A549 (cell line): Measurements from ENCODE around the gene NFIA. TPM values are rescaled to one million over a fixed set of nuclear protein-coding genes. Genes with fewer than 3 reads are reported as not detected.

Experiments used
- ATAC-seq, 2 experiments: fragments of 200-7000 bp in 1 of 2; fragments of >200 bp in 1 of 2; cut with Nextera tagmentation in 1 of 2; cut with Tn5 transposase in 1 of 2; 3 replicates each; pipeline versions ENCODE4 v1.8.0 to v1.9.1; 2018 to 2020; ENCODE audit warnings: mild to moderate bottlenecking in 1 of 2, moderate library complexity in 1 of 2
- CTCF ChIA-PET: fragments of 300-600 bp; sonication (Branson Sonifier 250); formaldehyde crosslinking; extraction: SDS; loops from one replicate; lab custom pipeline; 2021; ENCODE audit warnings: antibody characterized with exemption, inconsistent platforms; lab: Yijun Ruan, JAX
- POLR2A ChIA-PET: fragments of 350-600 bp; formaldehyde crosslinking; extraction: SDS; loops from one replicate; lab custom pipeline; 2021; ENCODE audit warnings: antibody characterized with exemption, inconsistent platforms; lab: Yijun Ruan, JAX
- DNase-seq, 2 experiments: peaks; one replicate each; pipeline versions ENCODE4 v3.0.0 to v3.0.0-alpha.2; 2011 to 2016; ENCODE audit warnings: low read depth in 1 of 2, low spot score in 1 of 2
- FAIRE-seq: peaks from 2 replicates; lab custom pipeline; 2011; peaks lifted over from hg19 to GRCh38; lab: Jason Lieb, UNC
- H3K27ac ChIP-seq, 2 experiments: fragments of >200 bp; sonication (Bioruptor Twin); formaldehyde crosslinking; 3 replicates each; pipeline ENCODE4 v1.5.1; 2016 to 2017
- H3K4me1 ChIP-seq: fragments of >200 bp; sonication (Bioruptor Twin); formaldehyde crosslinking; 3 replicates; pipeline ENCODE4 v1.6.1; 2016
- H3K4me2 ChIP-seq: fragments of >200 bp; sonication (Bioruptor Twin); formaldehyde crosslinking; 3 replicates; pipeline ENCODE4 v1.6.1; 2016
- H3K4me3 ChIP-seq: fragments of >200 bp; sonication (Bioruptor Twin); formaldehyde crosslinking; 3 replicates; pipeline ENCODE4 v1.5.1; 2016
- H3K9me3 ChIP-seq: fragments of >200 bp; sonication (Bioruptor Twin); formaldehyde crosslinking; 3 replicates; pipeline ENCODE4 v1.6.1; 2016
- BHLHE40 ChIP-seq: IDR thresholded peaks from 2 replicates; pipeline ENCODE4 v1.6.1; 2012; ENCODE audit warnings: low read depth, low read length, inconsistent platforms
- CEBPB ChIP-seq, 2 experiments: fragments of >200 bp in 1 of 2; sonication (Bioruptor Twin) in 1 of 2; formaldehyde crosslinking in 1 of 2; IDR thresholded peaks; 2 replicates each; pipeline ENCODE4 v1.6.1; 2012 to 2016
- CHD2 ChIP-seq: fragments of 150-350 bp; IDR thresholded peaks from 2 replicates; pipeline ENCODE4 v1.6.1; 2014; ENCODE audit warnings: low read length; ENCODE audit not compliant: partially characterized antibody
- EHF ChIP-seq: fragments of 250-450 bp; sonication (Bioruptor Pico); IDR thresholded peaks from 2 replicates; pipeline ENCODE4 v1.5.0; 2020; ENCODE audit warnings: mild to moderate bottlenecking
- EHMT2 ChIP-seq: fragments of 200-600 bp; sonication (generic); IDR thresholded peaks from 2 replicates; pipeline ENCODE4 v1.6.1; 2016; ENCODE audit warnings: antibody characterized with exemption, low read depth, mild to moderate bottlenecking, moderate library complexity
- FOXS1 ChIP-seq: fragments of 250-450 bp; sonication (Bioruptor Pico); IDR thresholded peaks from 2 replicates; pipeline ENCODE4 v1.5.0; 2020; ENCODE audit warnings: mild to moderate bottlenecking, moderate library complexity
- GATA3 ChIP-seq: IDR thresholded peaks from 2 replicates; pipeline ENCODE4 v1.6.1; 2012; ENCODE audit warnings: borderline replicate concordance
- HEYL ChIP-seq: fragments of 250-450 bp; sonication (Bioruptor Pico); IDR thresholded peaks from 2 replicates; pipeline ENCODE4 v1.8.0; 2021; ENCODE audit warnings: mild to moderate bottlenecking, moderate library complexity
- HOXA7 ChIP-seq: fragments of 250-450 bp; sonication (Bioruptor Pico); IDR thresholded peaks from 2 replicates; pipeline ENCODE4 v1.5.0; 2020; ENCODE audit warnings: mild to moderate bottlenecking, moderate library complexity
- JUN ChIP-seq, 2 experiments: fragments of >200 bp; sonication (Bioruptor Twin); formaldehyde crosslinking; IDR thresholded peaks; 2 replicates in 1 of 2; 3 replicates in 1 of 2; pipeline ENCODE4 v1.6.1; 2016 to 2017
- KDM5A ChIP-seq: fragments of 200-600 bp; sonication (generic); IDR thresholded peaks from 2 replicates; pipeline ENCODE4 v1.6.1; 2016; ENCODE audit warnings: antibody characterized with exemption, mild to moderate bottlenecking
- MYC ChIP-seq: IDR thresholded peaks from 2 replicates; pipeline ENCODE4 v1.6.1; 2012; ENCODE audit warnings: mild to moderate bottlenecking, inconsistent platforms, low read length, improper control_type of control experiment, borderline replicate concordance
- NFE2L2 ChIP-seq: fragments of 150-350 bp; conservative IDR thresholded peaks from 2 replicates; pipeline ENCODE4 v1.6.1; 2014; ENCODE audit warnings: low read length
- POLR2A ChIP-seq: IDR thresholded peaks from 2 replicates; pipeline ENCODE4 v1.6.1; 2012; ENCODE audit warnings: mild to moderate bottlenecking, low read length
- POLR2AphosphoS2 ChIP-seq: conservative IDR thresholded peaks from 2 replicates; pipeline ENCODE4 v1.6.1; 2012; ENCODE audit warnings: low read length, improper control_type of control experiment, inconsistent platforms
- RAD21 ChIP-seq, 2 experiments: fragments of >200 bp in 1 of 2; sonication (Bioruptor Twin) in 1 of 2; formaldehyde crosslinking in 1 of 2; IDR thresholded peaks in 1 of 2; conservative IDR thresholded peaks in 1 of 2; 2 replicates in 1 of 2; 3 replicates in 1 of 2; pipeline ENCODE4 v1.6.1; 2012 to 2018; ENCODE audit warnings: inconsistent platforms in 1 of 2
- RFX5 ChIP-seq: fragments of 450-650 bp; IDR thresholded peaks from 2 replicates; pipeline ENCODE4 v1.7.1; 2014; ENCODE audit warnings: antibody characterized with exemption, mild to moderate bottlenecking, moderate library complexity
- TFCP2L1 ChIP-seq: fragments of 250-450 bp; sonication (Bioruptor Pico); IDR thresholded peaks from 2 replicates; pipeline ENCODE4 v1.5.0; 2021; ENCODE audit warnings: mild to moderate bottlenecking
- TP53 ChIP-seq: fragments of 250-450 bp; sonication (Bioruptor Pico); IDR thresholded peaks from 2 replicates; pipeline ENCODE4 v1.5.0; 2021; ENCODE audit warnings: mild to moderate bottlenecking, moderate library complexity
- ZFP36 ChIP-seq: fragments of 450-650 bp; IDR thresholded peaks from 2 replicates; pipeline ENCODE4 v1.6.1; 2014; ENCODE audit warnings: borderline replicate concordance; ENCODE audit not compliant: partially characterized antibody
- ZSCAN20 ChIP-seq: fragments of 250-450 bp; sonication (Bioruptor Pico); IDR thresholded peaks from 2 replicates; pipeline ENCODE4 v1.8.0; 2022; ENCODE audit warnings: mild to moderate bottlenecking, moderate library complexity
- WGBS: methylation state at CpG from one replicate; pipeline ENCODE4 v1.1.6; 2017; ENCODE audit errors: missing lambda C conversion rate; 5-methylcytosine and 5-hydroxymethylcytosine counted together
- polyA plus RNA-seq, 4 experiments: library from polyadenylated mRNA; depleted of rRNA in 3 of 4; stranded (reverse); fragments of >200 nt; fragmentation: RNase III in 1 of 4; extraction: RNeasy Plus Mini Kit Qiagen cat#74134 plus additional on column Dnase treatment in 1 of 4; gene quantifications; 2 replicates in 3 of 4; 3 replicates in 1 of 4; pipeline ENCODE4 v1.2.3, GENCODE V29; 2011 to 2017
- TF ChIP-seq, protein P1 (sequence below): IDR thresholded peaks from 2 replicates; pipeline ENCODE4 v1.6.1; 2012
- TF ChIP-seq, protein P2 (sequence below): IDR thresholded peaks from 2 replicates; pipeline ENCODE4 v1.6.1; 2012
- TF ChIP-seq, protein P3 (sequence below): fragments of 200-600 bp; sonication (generic); IDR thresholded peaks from 2 replicates; pipeline ENCODE4 v1.6.1; 2016; ENCODE audit warnings: antibody characterized with exemption, mild to moderate bottlenecking, moderate library complexity
- TF ChIP-seq, protein P4 (sequence below): fragments of 150-350 bp; IDR thresholded peaks from 2 replicates; pipeline ENCODE4 v1.6.1; 2014; ENCODE audit warnings: low read depth, mild to moderate bottlenecking, low read length

NFIA gene
- polyA plus RNA-seq, 2 of the 4 experiments (the other 2 are of a cell fraction) = 6.5 to 25.8 TPM

DNA sequence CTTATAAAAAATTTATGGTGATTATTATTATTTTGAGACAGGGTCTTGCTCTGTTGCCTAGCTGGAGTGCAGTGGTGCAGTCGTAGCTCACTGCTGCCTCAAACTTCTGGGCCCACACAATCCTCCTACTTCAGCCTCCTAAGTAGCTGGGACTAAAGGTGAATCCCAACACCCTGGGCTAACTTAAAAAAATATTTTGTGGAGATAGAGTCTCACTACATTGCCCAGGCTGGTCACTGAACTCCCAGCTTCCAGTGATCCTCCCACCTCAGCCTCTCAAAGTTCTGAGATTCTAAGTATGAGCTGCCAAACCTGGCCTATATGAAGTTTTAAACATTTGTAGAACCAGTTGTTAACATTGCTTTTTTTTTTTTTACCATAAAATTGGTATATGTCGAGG is 18.2 kb downstream of the NFIA start:
- H3K9me3 ChIP-seq = no peaks in the 10 kb centered on the region
- 89% methylated on average over 2 of the region's 2 CpGs for WGBS
- no peak overlapping the region for H3K4me3 ChIP-seq
- ChIA-PET POLR2A (no interaction called here), CTCF (interaction anchor here (1.2 kb wide), 1 partner anchor 50 kb away, joined by 4 read pairs; no protein-coding TSS in a partner anchor)
- no peak for DNase-seq
- peaks cover 18% of the 10 kb centered on the region; the same call in 2 of the 3 replicates for H3K4me1 ChIP-seq
- ATAC-seq = no peak
- no peak overlapping the region for H3K27ac ChIP-seq
- H3K4me2 ChIP-seq = no peak overlapping the region
- TF ChIP-seq CHD2 (no peak), FOXS1 (CRISPR knock-in tag) (no peak), EHF (CRISPR knock-in tag) (no peak), CEBPB (IDR thresholded peaks at IDR 0.05) (no peak), TFCP2L1 (CRISPR knock-in tag) (no peak), HEYL (CRISPR knock-in tag) (no peak), ZFP36 (no peak), POLR2A (no peak), KDM5A (no peak), NFE2L2 (no peak), ZSCAN20 (CRISPR knock-in tag) (no peak), RFX5 (no peak), JUN (IDR thresholded peaks at IDR 0.05) (no peak), TP53 (CRISPR knock-in tag) (no peak), POLR2AphosphoS2 (no peak), EHMT2 (no peak)
- TF ChIP-seq, protein P1, sequence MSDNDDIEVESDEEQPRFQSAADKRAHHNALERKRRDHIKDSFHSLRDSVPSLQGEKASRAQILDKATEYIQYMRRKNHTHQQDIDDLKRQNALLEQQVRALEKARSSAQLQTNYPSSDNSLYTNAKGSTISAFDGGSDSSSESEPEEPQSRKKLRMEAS = no peak
- TF ChIP-seq, protein P2, sequence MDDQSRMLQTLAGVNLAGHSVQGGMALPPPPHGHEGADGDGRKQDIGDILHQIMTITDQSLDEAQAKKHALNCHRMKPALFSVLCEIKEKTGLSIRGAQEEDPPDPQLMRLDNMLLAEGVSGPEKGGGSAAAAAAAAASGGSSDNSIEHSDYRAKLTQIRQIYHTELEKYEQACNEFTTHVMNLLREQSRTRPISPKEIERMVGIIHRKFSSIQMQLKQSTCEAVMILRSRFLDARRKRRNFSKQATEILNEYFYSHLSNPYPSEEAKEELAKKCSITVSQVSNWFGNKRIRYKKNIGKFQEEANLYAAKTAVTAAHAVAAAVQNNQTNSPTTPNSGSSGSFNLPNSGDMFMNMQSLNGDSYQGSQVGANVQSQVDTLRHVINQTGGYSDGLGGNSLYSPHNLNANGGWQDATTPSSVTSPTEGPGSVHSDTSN = no peak
- TF ChIP-seq, protein P3, sequence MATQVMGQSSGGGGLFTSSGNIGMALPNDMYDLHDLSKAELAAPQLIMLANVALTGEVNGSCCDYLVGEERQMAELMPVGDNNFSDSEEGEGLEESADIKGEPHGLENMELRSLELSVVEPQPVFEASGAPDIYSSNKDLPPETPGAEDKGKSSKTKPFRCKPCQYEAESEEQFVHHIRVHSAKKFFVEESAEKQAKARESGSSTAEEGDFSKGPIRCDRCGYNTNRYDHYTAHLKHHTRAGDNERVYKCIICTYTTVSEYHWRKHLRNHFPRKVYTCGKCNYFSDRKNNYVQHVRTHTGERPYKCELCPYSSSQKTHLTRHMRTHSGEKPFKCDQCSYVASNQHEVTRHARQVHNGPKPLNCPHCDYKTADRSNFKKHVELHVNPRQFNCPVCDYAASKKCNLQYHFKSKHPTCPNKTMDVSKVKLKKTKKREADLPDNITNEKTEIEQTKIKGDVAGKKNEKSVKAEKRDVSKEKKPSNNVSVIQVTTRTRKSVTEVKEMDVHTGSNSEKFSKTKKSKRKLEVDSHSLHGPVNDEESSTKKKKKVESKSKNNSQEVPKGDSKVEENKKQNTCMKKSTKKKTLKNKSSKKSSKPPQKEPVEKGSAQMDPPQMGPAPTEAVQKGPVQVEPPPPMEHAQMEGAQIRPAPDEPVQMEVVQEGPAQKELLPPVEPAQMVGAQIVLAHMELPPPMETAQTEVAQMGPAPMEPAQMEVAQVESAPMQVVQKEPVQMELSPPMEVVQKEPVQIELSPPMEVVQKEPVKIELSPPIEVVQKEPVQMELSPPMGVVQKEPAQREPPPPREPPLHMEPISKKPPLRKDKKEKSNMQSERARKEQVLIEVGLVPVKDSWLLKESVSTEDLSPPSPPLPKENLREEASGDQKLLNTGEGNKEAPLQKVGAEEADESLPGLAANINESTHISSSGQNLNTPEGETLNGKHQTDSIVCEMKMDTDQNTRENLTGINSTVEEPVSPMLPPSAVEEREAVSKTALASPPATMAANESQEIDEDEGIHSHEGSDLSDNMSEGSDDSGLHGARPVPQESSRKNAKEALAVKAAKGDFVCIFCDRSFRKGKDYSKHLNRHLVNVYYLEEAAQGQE = no peak
- FAIRE-seq = no peak

DNA sequence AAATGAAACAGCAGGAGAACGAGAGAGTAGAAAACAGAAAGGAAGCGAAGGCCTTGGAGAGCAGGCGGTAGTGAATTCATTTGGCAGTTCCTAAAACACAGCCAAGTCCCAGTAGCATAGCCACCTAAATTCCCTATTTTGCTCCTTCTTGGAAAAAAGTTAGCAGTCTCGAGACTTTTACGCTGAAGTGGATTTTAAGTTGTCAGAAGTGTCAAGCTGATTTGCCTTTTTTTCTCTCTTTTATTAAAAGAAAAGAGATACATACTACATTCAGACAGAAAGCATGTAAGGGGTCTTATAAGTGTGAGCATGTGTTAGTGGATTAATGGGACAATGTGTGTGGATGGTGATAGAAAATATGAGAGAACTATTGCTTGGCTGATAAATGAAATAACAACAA is 19.2 kb downstream of the NFIA start:
- FAIRE-seq (no peak), DNase-seq (no peak), ATAC-seq (no peak)
- Histone ChIP-seq H3K4me1 (peaks cover 18% of the 10 kb centered on the region; the same call in 2 of the 3 replicates), H3K27ac (no peak overlapping the region), H3K4me2 (no peak overlapping the region), H3K9me3 (no peaks in the 10 kb centered on the region), H3K4me3 (no peak overlapping the region)
- no peak for TF ChIP-seq JUN (IDR thresholded peaks at IDR 0.05)
- no peak for TF ChIP-seq GATA3
- TF ChIP-seq MYC = no peak
- no peak for TF ChIP-seq RAD21 (conservative IDR thresholded peaks at IDR 0.05 in 1 of 2, IDR thresholded peaks at IDR 0.05 in 1 of 2)
- TF ChIP-seq, protein P4, sequence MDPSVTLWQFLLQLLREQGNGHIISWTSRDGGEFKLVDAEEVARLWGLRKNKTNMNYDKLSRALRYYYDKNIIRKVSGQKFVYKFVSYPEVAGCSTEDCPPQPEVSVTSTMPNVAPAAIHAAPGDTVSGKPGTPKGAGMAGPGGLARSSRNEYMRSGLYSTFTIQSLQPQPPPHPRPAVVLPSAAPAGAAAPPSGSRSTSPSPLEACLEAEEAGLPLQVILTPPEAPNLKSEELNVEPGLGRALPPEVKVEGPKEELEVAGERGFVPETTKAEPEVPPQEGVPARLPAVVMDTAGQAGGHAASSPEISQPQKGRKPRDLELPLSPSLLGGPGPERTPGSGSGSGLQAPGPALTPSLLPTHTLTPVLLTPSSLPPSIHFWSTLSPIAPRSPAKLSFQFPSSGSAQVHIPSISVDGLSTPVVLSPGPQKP = no peak
- TF ChIP-seq HOXA7 (CRISPR knock-in tag) = no peak
- no peak for TF ChIP-seq BHLHE40
- no peak for TF ChIP-seq RFX5
- no peak for TF ChIP-seq ZFP36
- CTCF ChIA-PET = no interaction called here
- WGBS = 90% methylated on average over 5 of the region's 5 CpGs
- POLR2A ChIA-PET = no interaction called here
